Measurements from ENCODE around the gene LRRC73. TPM values are rescaled to one million over a fixed set of nuclear protein-coding genes. Genes with fewer than 3 reads are reported as not detected.
"Not testable (repeated sequence)": the region's sequence is repeated elsewhere in the genome, so short reads cannot be mapped to it uniquely, and the experiment has no call there.

LRRC73 gene
- total RNA-seq, 1 donor, result under 0.01 TPM

- TF ChIP-seq CTCF (IDR thresholded peaks at IDR 0.05; ENCODE audit: insufficient read depth, low read depth, low read length), result no peak
- H3K4me3 ChIP-seq (ENCODE audit: low read depth, low read length), result no peak overlapping the region
- DNase-seq (ENCODE audit: low read depth), result no peak
Observed at GRCh38 chr6:43469947-43470346, 40.2 kb downstream of the LRRC73 start.

GRCh38 chr6:43468748-43469681 lies 41.1 kb downstream of the LRRC73 start:
- no peak for TF ChIP-seq CTCF (IDR thresholded peaks at IDR 0.05; ENCODE audit: insufficient read depth, low read depth, low read length)
- no peak overlapping the region for H3K4me3 ChIP-seq (ENCODE audit: low read depth, low read length)
- no peak for DNase-seq (ENCODE audit: low read depth)

GRCh38 chr6:43468240-43468639 lies 41.9 kb downstream of the LRRC73 start:
- no peak overlapping the region for H3K4me3 ChIP-seq (ENCODE audit: low read depth, low read length)
- DNase-seq (ENCODE audit: low read depth), result no peak
- no peak for TF ChIP-seq CTCF (IDR thresholded peaks at IDR 0.05; ENCODE audit: insufficient read depth, low read depth, low read length)

GRCh38 chr6:43467752-43468151 lies 42.4 kb downstream of the LRRC73 start:
- no peak for TF ChIP-seq CTCF (IDR thresholded peaks at IDR 0.05; ENCODE audit: insufficient read depth, low read depth, low read length)
- no peak for DNase-seq (ENCODE audit: low read depth)

GRCh38 chr6:43467265-43467664 lies 42.9 kb downstream of the LRRC73 start:
- not testable (repeated sequence) for DNase-seq (ENCODE audit: low read depth); H3K4me3 ChIP-seq (ENCODE audit: low read depth, low read length)

More at GRCh38 chr6:43467752-43468151, 42.4 kb downstream of the LRRC73 start:
- no peak overlapping the region for H3K4me3 ChIP-seq (ENCODE audit: low read depth, low read length)

GRCh38 chr6:43465948-43466347 lies 44.2 kb downstream of the LRRC73 start:
- no peak for DNase-seq (ENCODE audit: low read depth)
- no peak overlapping the region for H3K4me3 ChIP-seq (ENCODE audit: low read depth, low read length)
- TF ChIP-seq CTCF (IDR thresholded peaks at IDR 0.05; ENCODE audit: insufficient read depth, low read depth, low read length), result no peak

- H3K4me3 ChIP-seq (ENCODE audit: low read depth, low read length), result no peak overlapping the region
- no peak for DNase-seq (ENCODE audit: low read depth)
- TF ChIP-seq CTCF (IDR thresholded peaks at IDR 0.05; ENCODE audit: insufficient read depth, low read depth, low read length), result no peak
Observed at GRCh38 chr6:43464337-43464736, 45.8 kb downstream of the LRRC73 start.

Measured in fibroblast of villous mesenchyme (primary cell).